D721Med (cell line): ENCODE results near the gene EPS8L1.

Experiments used
- DNase-seq: peaks from one replicate; pipeline ENCODE4 v3.0.0; 2011; ENCODE audit warnings: low spot score; ENCODE audit not compliant: insufficient read length
- FAIRE-seq: peaks from 2 replicates; lab custom pipeline; 2011; peaks lifted over from hg19 to GRCh38; lab: Jason Lieb, UNC
- CTCF ChIP-seq: IDR thresholded peaks from 2 replicates; pipeline ENCODE4 v1.5.1; 2012; ENCODE audit warnings: mild to moderate bottlenecking, control low read depth; ENCODE audit not compliant: insufficient read depth; ENCODE audit errors: missing control alignments

Gene EPS8L1

GRCh38 chr19:55066107-55066709, 9.5 kb upstream of the EPS8L1 start:
- TF ChIP-seq CTCF: no peak
- FAIRE-seq (no peak), DNase-seq (no peak)

- FAIRE-seq: no peak
- TF ChIP-seq CTCF: no peak
- no peak for DNase-seq
Observed at GRCh38 chr19:55067869-55068268, 7.8 kb upstream of the EPS8L1 start.

GRCh38 chr19:55068950-55069864, 6.5 kb upstream of the EPS8L1 start:
- TF ChIP-seq CTCF: no peak
- DNase-seq: no peak
- FAIRE-seq: no peak

- no peak for TF ChIP-seq CTCF
- no peak for FAIRE-seq
Observed at GRCh38 chr19:55069865-55070197, 5.8 kb upstream of the EPS8L1 start.

GRCh38 chr19:55070466-55071128, 5.1 kb upstream of the EPS8L1 start:
- FAIRE-seq: no peak
- DNase-seq: no peak
- no peak for TF ChIP-seq CTCF

More at GRCh38 chr19:55069865-55070197, 5.8 kb upstream of the EPS8L1 start:
- no peak for DNase-seq

- FAIRE-seq (no peak), DNase-seq (no peak)
- no peak for TF ChIP-seq CTCF
Observed at GRCh38 chr19:55071129-55071502, 4.6 kb upstream of the EPS8L1 start.
